HEK293 (cell line): ENCODE measurements around the gene SELENOO.
A peak's percentile ranks its signal among the peaks of the same experiment; 100 is the strongest.

Experiments
- CTCF ChIP-seq: fragments of 450-650 bp; formaldehyde crosslinking; IDR thresholded peaks from 2 replicates; pipeline ENCODE4 v1.5.1; 2016; ENCODE audit warnings: missing biosample characterization, missing genetic modification characterization
- KLF8 ChIP-seq: fragments of 450-650 bp; formaldehyde crosslinking; IDR thresholded peaks from 2 replicates; pipeline ENCODE4 v1.5.1; 2016; ENCODE audit warnings: missing biosample characterization, missing genetic modification characterization
- PRDM10 ChIP-seq: fragments of 450-650 bp; formaldehyde crosslinking; IDR thresholded peaks from 2 replicates; pipeline ENCODE4 v1.5.1; 2016; ENCODE audit warnings: missing biosample characterization, missing genetic modification characterization
- SP2 ChIP-seq: fragments of 450-650 bp; formaldehyde crosslinking; IDR thresholded peaks from 2 replicates; pipeline ENCODE4 v1.5.1; 2016; ENCODE audit warnings: missing biosample characterization, missing genetic modification characterization
- ZBTB17 ChIP-seq: fragments of 450-650 bp; formaldehyde crosslinking; IDR thresholded peaks from 2 replicates; pipeline ENCODE4 v1.5.1; 2016; ENCODE audit warnings: missing biosample characterization, missing genetic modification characterization
- ZBTB8A ChIP-seq: fragments of 450-650 bp; formaldehyde crosslinking; IDR thresholded peaks from 2 replicates; pipeline ENCODE4 v1.5.1; 2016; ENCODE audit warnings: missing biosample characterization, missing genetic modification characterization
- ZFP69B ChIP-seq: fragments of 450-650 bp; formaldehyde crosslinking; IDR thresholded peaks from 2 replicates; pipeline ENCODE4 v1.5.1; 2016; ENCODE audit warnings: missing biosample characterization, missing genetic modification characterization
- ZNF184 ChIP-seq: fragments of 450-650 bp; IDR thresholded peaks from 2 replicates; pipeline ENCODE4 v1.5.1; 2018; ENCODE audit warnings: missing biosample characterization, mild to moderate bottlenecking, missing genetic modification characterization
- ZNF560 ChIP-seq: fragments of 450-650 bp; formaldehyde crosslinking; IDR thresholded peaks from 2 replicates; pipeline ENCODE4 v1.5.1; 2017; ENCODE audit warnings: missing biosample characterization, missing genetic modification characterization, borderline replicate concordance
- ZSCAN18 ChIP-seq: fragments of 450-650 bp; formaldehyde crosslinking; IDR thresholded peaks from 2 replicates; pipeline ENCODE4 v1.5.1; 2016; ENCODE audit warnings: missing biosample characterization, missing genetic modification characterization
- TF ChIP-seq, protein P1 (sequence below): fragments of 450-650 bp; formaldehyde crosslinking; IDR thresholded peaks from 2 replicates; pipeline ENCODE4 v1.5.1; 2017; ENCODE audit warnings: missing biosample characterization, mild to moderate bottlenecking, missing genetic modification characterization, moderate library complexity
- TF ChIP-seq, protein P2 (sequence below): fragments of 450-650 bp; formaldehyde crosslinking; IDR thresholded peaks from 2 replicates; pipeline ENCODE4 v1.5.1; 2016; ENCODE audit warnings: missing biosample characterization, missing genetic modification characterization

The SELENOO gene

GRCh38 chr22:50252082-50253045 lies 51.6 kb downstream of the SELENOO start (continued):
- TF ChIP-seq PRDM10 (tag by site-specific recombination) (peak; percentile 99), SP2 (tag by site-specific recombination) (peak; percentile 29), CTCF (tag by site-specific recombination) (peak; percentile 84), ZNF560 (tag by site-specific recombination) (no peak), ZBTB17 (tag by site-specific recombination) (peak; percentile 64), KLF8 (peak; percentile 48; the same call in 1 of the 2 replicates), ZSCAN18 (tag by site-specific recombination) (no peak), ZFP69B (tag by site-specific recombination) (peak; percentile 85; the same call in 1 of the 2 replicates), ZBTB8A (tag by site-specific recombination) (0 out of 2 replicates have a peak, but pooled peaks have one; percentile 32), ZNF184 (no peak)
- TF ChIP-seq, protein P1, sequence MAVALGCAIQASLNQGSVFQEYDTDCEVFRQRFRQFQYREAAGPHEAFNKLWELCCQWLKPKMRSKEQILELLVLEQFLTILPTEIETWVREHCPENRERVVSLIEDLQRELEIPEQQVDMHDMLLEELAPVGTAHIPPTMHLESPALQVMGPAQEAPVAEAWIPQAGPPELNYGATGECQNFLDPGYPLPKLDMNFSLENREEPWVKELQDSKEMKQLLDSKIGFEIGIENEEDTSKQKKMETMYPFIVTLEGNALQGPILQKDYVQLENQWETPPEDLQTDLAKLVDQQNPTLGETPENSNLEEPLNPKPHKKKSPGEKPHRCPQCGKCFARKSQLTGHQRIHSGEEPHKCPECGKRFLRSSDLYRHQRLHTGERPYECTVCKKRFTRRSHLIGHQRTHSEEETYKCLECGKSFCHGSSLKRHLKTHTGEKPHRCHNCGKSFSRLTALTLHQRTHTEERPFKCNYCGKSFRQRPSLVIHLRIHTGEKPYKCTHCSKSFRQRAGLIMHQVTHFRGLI (tag by site-specific recombination) = no peak
- TF ChIP-seq, protein P2, sequence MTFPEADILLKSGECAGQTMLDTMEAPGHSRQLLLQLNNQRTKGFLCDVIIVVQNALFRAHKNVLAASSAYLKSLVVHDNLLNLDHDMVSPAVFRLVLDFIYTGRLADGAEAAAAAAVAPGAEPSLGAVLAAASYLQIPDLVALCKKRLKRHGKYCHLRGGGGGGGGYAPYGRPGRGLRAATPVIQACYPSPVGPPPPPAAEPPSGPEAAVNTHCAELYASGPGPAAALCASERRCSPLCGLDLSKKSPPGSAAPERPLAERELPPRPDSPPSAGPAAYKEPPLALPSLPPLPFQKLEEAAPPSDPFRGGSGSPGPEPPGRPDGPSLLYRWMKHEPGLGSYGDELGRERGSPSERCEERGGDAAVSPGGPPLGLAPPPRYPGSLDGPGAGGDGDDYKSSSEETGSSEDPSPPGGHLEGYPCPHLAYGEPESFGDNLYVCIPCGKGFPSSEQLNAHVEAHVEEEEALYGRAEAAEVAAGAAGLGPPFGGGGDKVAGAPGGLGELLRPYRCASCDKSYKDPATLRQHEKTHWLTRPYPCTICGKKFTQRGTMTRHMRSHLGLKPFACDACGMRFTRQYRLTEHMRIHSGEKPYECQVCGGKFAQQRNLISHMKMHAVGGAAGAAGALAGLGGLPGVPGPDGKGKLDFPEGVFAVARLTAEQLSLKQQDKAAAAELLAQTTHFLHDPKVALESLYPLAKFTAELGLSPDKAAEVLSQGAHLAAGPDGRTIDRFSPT (tag by site-specific recombination) = peak; percentile 66
